ENCODE results near the gene PPP6R3.
"Not testable (repeated sequence)": the region's sequence is repeated elsewhere in the genome, so short reads cannot be mapped to it uniquely, and the experiment has no call there.

PPP6R3 gene

DNA sequence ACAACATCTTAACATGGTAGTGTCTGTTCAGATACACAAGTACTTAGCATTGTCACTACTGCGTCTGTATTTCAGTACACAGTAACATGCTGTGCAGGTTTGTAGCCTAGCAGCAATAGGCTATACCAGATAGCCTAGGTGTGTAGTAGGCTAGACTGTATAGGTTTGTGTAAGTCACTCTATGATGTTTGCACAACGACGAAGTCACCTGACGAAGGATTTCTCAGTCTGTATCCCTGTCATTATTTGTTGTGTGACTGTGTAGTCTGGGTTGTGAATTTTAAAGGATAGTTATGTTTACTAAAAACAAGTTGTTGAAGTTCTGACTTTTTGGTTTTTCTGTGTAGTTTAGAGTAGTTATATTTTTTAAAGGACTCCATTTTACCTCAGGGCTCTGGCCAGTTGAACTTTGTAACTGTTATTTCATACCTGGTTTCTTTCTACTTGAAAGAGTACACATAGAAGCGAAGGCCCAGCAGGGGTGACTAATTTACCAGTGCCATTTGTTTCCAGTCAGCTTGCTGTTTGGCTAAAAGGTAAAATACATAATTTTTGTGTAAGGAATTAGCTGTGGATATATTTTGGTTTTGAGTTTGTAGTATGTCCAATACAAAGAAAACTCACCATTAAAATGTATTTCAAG is 72.3 kb downstream of the PPP6R3 start:
- H3K4me3 Mint-ChIP-seq: no peak overlapping the region
- H3K36me3 Mint-ChIP-seq (ENCODE audit: low read depth): peaks cover 35% of the 10 kb centered on the region
- no peak overlapping the region for H3K27ac Mint-ChIP-seq
- TF ChIP-seq, protein P1, sequence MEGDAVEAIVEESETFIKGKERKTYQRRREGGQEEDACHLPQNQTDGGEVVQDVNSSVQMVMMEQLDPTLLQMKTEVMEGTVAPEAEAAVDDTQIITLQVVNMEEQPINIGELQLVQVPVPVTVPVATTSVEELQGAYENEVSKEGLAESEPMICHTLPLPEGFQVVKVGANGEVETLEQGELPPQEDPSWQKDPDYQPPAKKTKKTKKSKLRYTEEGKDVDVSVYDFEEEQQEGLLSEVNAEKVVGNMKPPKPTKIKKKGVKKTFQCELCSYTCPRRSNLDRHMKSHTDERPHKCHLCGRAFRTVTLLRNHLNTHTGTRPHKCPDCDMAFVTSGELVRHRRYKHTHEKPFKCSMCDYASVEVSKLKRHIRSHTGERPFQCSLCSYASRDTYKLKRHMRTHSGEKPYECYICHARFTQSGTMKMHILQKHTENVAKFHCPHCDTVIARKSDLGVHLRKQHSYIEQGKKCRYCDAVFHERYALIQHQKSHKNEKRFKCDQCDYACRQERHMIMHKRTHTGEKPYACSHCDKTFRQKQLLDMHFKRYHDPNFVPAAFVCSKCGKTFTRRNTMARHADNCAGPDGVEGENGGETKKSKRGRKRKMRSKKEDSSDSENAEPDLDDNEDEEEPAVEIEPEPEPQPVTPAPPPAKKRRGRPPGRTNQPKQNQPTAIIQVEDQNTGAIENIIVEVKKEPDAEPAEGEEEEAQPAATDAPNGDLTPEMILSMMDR (IDR thresholded peaks at IDR 0.05; ENCODE audit: unreplicated experiment in 3 of 3): no peak
- no peaks in the 10 kb centered on the region for H3K27me3 Mint-ChIP-seq (ENCODE audit: low read depth)
- H3K4me1 Mint-ChIP-seq: peaks cover 13% of the 10 kb centered on the region
- no peaks in the 10 kb centered on the region for H3K9me3 Mint-ChIP-seq

GRCh38 chr11:68533945-68534344 is 73.4 kb downstream of the PPP6R3 start:
- Mint-ChIP-seq H3K27ac (no peak overlapping the region), H3K4me3 (no peak overlapping the region)

DNA sequence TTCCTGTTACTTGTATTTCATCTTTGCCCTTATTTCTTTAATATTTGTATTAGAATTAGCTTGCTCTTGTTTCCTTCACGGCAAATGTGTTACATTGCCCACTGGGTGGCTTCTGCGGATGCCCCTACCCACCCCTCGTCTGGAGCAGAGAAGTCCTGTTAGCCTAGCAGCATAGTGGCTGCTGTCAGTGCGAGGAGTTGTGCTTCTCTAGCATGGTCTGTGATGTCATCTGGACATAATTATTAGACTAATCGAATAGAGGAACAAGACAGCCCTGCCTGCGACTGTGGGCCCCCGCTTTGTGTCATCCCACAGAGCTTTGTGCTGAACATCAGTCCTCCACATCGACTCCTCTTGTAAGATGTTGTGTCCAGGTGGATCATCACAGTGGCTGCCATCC is 74.5 kb downstream of the PPP6R3 start:
- H3K4me1 Mint-ChIP-seq: peaks cover 5% of the 10 kb centered on the region
- no peak overlapping the region for H3K4me3 Mint-ChIP-seq

More at GRCh38 chr11:68533945-68534344, 73.4 kb downstream of the PPP6R3 start:
- no peaks in the 10 kb centered on the region for H3K27me3 Mint-ChIP-seq (ENCODE audit: low read depth)
- H3K4me1 Mint-ChIP-seq: peaks cover 5% of the 10 kb centered on the region
- TF ChIP-seq, protein P1 (IDR thresholded peaks at IDR 0.05; ENCODE audit: unreplicated experiment in 3 of 3): no peak
- H3K36me3 Mint-ChIP-seq (ENCODE audit: low read depth): peaks cover 35% of the 10 kb centered on the region
- H3K9me3 Mint-ChIP-seq: no peaks in the 10 kb centered on the region

DNA sequence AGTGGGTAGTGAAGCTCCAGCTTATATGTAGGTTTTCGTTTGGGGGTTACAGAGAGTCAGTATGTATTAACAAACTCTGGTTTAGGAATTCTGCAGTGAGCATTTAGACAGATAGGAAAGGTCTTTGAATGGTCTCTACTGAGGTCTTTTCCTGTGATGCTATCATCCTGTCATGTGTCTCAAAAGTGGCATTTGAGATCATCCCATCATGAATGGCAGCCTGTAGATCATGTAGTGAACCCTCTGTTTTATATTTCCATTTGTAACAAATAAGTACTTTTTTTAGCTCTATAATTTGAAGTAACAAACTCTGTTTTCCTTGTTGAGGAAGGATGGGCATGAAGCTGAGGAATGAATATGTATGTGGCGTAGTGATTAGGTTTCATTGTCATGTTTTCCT is 76.2 kb downstream of the PPP6R3 start:
- no peak overlapping the region for H3K4me3 Mint-ChIP-seq

More for the DNA sequence above, 74.5 kb downstream of the PPP6R3 start:
- peak overlapping the region in 1 of 3 experiments; percentile 22 for H3K27ac Mint-ChIP-seq
- no peaks in the 10 kb centered on the region for H3K27me3 Mint-ChIP-seq (ENCODE audit: low read depth)
- H3K36me3 Mint-ChIP-seq (ENCODE audit: low read depth): peaks cover 41% of the 10 kb centered on the region
- TF ChIP-seq, protein P1 (IDR thresholded peaks at IDR 0.05; ENCODE audit: unreplicated experiment in 3 of 3): no peak
- no peaks in the 10 kb centered on the region for H3K9me3 Mint-ChIP-seq

DNA sequence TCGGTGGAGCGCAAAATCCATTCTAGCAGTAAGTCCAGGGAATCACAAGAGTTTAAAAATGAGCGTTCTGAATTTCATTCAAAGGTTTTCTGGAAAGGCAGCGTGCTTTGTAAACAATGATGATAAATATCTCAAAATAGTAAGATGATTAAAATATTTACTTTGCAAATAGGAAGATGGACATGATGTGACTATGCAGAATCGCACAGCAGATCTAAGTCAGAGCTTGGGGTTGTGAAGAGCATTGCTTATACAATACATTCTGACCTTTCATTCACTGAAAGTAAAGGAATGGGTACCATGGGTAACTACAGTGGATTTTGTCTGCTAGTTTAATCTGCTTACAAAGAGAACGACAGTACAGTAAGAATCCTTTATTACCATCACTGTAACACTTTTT is 77.5 kb downstream of the PPP6R3 start:
- Mint-ChIP-seq H3K9me3 (no peaks in the 10 kb centered on the region), H3K4me1 (peaks cover 5% of the 10 kb centered on the region), H3K36me3 (ENCODE audit: low read depth) (peaks cover 55% of the 10 kb centered on the region), H3K27ac (peak overlapping the region in 1 of 3 experiments; percentile 3), H3K4me3 (no peak overlapping the region), H3K27me3 (ENCODE audit: low read depth) (no peaks in the 10 kb centered on the region)
- TF ChIP-seq, protein P1 (IDR thresholded peaks at IDR 0.05; ENCODE audit: unreplicated experiment in 3 of 3): no peak

More for the DNA sequence above, 76.2 kb downstream of the PPP6R3 start:
- no peaks in the 10 kb centered on the region for H3K27me3 Mint-ChIP-seq (ENCODE audit: low read depth)
- H3K9me3 Mint-ChIP-seq: no peaks in the 10 kb centered on the region
- peaks cover 54% of the 10 kb centered on the region for H3K36me3 Mint-ChIP-seq (ENCODE audit: low read depth)
- TF ChIP-seq, protein P1 (IDR thresholded peaks at IDR 0.05; ENCODE audit: unreplicated experiment in 3 of 3): no peak
- H3K4me1 Mint-ChIP-seq: peaks cover 5% of the 10 kb centered on the region
- H3K27ac Mint-ChIP-seq: no peak overlapping the region

DNA sequence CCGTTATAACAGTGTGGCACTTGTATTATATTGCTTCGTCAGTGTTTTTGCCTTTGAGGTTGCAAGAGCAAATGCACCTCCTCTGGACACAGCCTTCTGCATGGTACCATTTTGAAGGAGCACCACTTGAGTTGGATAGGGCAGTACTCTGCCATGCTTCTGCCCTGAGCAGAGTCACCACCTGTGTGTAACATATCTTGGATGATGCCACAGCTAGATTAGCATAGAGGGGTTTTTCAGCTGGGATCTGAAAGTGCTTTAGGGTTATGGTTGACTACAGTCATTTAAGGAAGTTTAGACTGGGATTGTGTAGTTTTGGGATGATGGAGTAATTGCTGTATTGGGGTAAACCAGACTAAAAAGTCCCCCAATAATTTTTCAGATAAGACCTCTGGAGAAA is 78.8 kb downstream of the PPP6R3 start:
- TF ChIP-seq, protein P1 (IDR thresholded peaks at IDR 0.05; ENCODE audit: unreplicated experiment in 3 of 3): no peak
- Mint-ChIP-seq H3K4me1 (peaks cover 9% of the 10 kb centered on the region), H3K4me3 (no peak overlapping the region), H3K36me3 (ENCODE audit: low read depth) (peaks cover 57% of the 10 kb centered on the region), H3K27me3 (ENCODE audit: low read depth) (peaks cover 3% of the 10 kb centered on the region), H3K27ac (no peak overlapping the region), H3K9me3 (no peaks in the 10 kb centered on the region)

DNA sequence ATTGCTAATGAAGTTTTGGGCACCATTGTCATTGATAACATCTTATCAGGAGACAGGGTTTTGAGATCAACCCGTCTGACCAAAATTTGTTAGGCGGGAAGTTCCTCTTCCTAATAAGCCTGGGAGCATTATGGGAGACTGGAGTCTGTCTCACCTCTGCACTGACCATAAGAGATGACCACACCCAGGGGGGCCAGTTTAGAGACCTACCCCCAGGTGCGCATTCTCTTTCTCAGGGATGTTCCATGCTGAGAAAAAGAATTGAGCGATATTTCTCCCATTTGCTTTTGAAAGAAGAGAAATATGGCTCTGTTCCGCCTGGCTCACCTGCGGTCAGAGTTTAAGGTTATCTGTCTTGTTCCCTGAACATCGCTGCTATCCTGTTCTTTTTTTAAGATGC is 80.0 kb downstream of the PPP6R3 start:
- H3K4me1 Mint-ChIP-seq; H3K27me3 Mint-ChIP-seq (ENCODE audit: low read depth); H3K27ac Mint-ChIP-seq; H3K9me3 Mint-ChIP-seq; H3K4me3 Mint-ChIP-seq: not testable (repeated sequence)
- H3K36me3 Mint-ChIP-seq (ENCODE audit: low read depth): peaks cover 59% of the 10 kb centered on the region
